Superior temporal gyrus (tissue), 1 donor: ENCODE results near the gene GGT1.
"Not testable (repeated sequence)": the region's sequence is repeated elsewhere in the genome, so short reads cannot be mapped to it uniquely, and the experiment has no call there.

Source experiments
- DNase-seq: peaks from one replicate; pipeline ENCODE4 v3.0.0-alpha.2; 2016; ENCODE audit errors: extremely low spot score

The GGT1 gene

DNA sequence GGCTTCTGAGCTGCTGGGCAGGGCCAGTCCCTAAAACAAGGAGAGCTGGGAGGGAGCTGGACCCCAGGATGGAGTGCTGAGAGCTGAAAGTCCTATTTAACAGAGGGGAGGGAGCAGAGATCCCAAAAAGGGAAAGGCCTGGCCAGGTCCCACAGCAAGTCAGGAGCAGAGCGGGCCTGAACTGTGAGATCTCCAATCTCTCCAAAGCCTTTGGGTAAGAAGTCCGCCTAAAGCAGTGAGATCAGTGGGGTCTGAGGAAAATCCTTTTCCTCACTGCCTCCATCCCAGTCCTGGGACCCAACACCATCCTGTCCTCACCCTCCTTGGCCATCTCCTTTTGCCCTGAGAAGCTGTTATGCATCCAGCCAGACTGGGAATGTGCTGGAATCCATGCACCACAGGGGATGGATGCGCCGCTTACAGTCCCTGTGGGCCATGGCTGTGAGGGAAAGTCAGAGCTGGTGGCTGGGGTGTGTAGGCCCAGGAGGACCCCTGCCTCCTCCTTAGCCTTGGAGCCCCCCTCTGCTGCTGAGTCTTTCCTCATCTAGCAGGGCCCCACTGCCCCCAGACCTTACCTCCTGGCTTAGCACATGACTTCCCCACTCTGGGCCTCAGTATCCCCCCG lies 18.7 kb upstream of the GGT1 start:
- DNase-seq: no peak

DNA sequence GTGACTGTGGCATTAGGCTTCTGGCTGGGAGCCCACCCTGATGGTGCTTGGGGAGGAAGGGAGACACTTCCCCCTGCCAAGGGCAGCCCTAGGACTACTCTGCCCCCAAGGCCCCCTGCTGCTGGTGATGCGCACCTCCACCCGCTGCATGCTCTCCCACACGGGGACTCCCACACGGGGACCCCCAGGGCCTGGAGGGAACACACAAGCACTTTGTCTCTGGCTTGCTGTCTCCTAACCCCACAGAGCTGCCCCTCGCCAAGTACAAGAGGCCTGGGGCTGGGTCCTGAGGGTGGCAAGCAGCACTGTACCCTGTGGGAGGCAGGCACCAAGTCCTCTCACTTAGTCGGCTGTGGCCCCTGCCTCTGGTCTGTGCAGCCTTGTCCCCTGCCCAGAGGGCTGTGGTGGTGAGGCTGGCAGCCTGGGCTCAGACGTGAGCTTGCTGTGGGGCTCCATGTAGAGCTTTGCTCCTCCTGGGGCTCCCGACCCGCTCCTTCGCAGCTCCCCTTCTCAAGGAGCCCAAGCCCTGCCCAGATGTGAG lies 18.1 kb upstream of the GGT1 start:
- DNase-seq: no peak

DNA sequence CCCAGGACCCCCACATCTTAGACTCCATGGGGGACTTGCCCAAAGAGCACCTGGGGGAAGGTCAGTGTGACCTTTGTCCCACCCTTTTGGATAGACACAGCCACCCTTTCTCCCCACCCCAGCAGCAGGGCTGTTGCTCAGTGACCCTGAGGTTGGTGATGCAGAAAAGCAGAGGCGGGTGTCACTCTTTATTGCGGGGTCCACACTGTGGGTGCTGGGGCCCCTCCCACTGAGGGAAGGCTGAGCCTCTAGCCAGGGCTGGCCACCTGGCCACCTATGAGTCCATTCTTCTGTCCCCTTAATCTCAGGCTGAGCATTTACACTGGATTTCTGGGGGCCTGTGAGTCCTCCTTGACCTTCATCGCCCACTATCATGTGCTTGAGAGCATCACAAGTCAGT lies 17.5 kb upstream of the GGT1 start:
- no peak for DNase-seq

DNA sequence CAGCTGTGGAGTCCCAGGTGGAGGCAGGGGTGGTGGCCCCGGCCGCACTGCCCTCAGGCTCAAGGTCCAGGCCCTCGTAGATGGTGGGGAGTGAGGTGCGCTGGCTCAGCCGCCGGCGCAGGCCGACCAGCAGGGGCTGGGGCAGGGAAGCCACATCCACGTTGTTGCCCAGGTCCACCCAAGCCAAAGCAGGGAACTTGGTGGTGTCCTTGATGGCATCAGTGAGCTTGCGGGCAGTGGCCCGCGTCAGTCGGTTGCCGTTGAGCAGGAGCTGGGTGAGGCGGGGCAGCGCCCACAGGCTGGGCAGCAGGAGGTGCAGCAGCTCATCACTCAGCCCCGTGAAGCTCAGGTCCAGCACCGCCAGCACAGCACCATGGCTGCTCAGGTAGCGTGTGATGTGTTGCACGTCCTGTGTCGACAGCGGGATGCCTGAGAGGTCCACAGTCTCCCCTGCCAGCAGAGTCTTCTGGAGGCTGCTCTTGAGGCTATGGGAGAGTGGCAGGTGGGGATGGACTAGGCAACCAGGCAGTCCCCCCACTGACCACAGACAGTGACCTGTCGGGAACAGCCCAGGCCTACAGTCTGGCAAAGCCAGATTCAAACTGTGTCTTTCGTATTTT lies 17.0 kb upstream of the GGT1 start:
- DNase-seq: no peak

DNA sequence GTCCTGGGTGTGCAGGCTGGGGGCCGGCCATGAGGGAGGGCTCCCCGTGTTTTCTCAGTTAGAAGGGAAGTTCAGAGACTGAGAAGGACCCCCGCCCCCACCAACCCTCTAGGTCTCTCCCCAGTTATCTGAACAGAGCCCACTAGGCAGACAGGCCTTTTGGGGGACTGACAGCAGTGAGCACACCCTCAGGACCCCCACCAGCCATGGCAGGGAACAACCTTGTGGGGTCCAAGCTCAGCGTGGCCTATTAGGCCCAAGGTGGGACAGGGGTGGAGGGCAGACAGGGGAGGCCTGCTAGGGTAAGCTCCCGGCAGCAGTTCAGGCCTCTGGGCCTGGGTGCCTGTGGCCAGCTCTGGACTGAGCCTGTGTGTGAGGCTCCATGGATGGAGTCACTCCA lies 15.7 kb upstream of the GGT1 start:
- no peak for DNase-seq

DNA sequence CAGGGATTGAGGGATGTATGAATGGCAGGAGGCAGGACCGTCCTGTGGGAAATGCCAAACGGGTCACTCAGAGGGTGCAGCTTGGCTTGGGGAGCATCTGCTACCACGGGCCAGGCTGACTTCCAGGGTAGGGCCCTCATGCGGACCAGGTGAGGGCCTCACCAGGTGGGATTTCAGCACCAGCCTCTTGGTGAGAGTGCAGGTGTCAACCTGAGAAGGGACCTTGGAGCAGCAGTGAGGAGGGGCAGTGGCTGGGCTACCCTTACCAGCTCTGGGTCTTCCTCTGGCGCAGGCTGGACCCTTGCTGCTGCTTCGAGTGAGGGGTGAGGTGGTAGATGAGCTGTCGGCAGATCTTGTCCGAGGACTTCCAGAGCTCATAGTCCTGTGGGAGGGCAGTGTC lies 15.0 kb upstream of the GGT1 start:
- no peak for DNase-seq

DNA sequence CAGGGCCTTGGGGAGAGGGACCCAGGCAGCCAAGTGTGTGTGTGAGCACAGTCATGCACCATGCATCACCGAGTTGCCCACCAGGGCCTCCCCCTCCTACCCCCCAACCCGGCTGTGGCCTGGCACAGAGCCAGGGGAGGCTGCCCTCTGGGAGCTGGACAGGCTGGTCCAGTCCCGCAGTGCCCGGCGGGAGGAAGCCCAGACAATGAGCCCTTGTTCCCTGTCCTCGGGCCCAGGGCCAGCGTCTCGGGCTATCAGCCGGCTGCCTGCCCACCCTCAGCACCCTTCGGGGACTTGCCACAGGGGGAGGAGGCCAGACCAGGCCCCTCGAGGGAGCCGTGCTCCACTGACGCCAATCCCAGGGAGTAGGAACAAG lies 14.6 kb upstream of the GGT1 start:
- peak; percentile 92 for DNase-seq

DNA sequence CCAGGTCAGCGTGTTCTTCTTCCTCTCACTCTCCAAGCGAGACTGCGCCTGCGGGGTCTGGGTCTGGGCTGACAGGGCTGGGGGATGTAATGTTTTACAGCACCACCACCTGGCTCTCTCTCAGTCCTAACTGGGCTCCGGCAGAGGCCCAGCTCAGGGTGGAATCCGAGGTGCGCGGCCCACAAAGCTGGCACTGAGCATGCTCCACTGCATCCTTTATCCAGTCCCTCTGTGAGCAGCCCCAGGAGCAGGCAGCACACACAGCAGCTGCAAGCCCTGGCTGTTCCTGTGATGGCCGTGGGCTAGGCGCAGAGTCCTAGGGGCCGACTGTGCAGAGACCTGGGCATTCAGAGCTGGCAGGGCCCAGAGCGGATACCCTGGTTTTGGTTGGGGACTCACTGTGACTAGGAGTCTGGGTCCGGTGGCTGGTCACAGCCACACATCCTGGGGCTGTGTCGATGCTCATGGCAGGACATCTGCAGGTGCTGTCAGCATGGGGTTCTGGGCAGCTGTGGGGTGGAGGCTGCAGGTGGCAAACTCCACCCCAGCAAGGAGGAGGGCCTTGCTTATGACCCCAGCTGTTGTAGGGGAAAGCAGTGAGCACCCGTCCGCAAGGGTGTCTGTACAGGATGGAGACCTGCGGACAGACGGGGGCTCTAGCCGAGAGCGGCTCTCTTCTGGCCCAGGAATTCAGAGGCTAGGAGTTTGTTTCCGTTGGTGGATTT lies 14.1 kb upstream of the GGT1 start:
- DNase-seq: no peak

DNA sequence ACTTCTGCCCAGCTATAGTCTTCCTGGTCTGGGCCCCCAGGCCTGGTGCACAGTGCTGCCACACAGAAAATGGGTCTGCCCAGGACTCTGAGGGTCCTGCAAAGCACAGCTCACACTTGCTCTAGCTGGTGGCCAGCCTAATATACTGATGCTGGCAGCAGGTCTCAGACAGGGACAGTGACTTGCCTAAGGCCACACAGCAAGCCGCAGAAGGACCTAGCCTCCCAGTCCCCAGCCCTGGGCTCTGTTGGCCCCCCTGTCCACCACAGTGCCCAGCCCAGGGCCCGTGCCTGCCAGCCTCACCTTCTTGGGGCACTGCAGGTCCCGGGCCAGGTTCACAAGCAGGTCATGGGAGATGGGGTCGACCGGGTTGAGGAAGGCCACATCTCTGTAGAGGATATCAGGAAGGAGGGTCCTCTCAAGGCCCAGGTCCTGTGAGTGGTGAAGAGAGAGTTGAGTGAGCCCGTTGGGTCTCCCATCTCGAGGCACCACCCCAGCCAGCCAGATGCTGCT lies 13.4 kb upstream of the GGT1 start:
- no peak for DNase-seq

DNA sequence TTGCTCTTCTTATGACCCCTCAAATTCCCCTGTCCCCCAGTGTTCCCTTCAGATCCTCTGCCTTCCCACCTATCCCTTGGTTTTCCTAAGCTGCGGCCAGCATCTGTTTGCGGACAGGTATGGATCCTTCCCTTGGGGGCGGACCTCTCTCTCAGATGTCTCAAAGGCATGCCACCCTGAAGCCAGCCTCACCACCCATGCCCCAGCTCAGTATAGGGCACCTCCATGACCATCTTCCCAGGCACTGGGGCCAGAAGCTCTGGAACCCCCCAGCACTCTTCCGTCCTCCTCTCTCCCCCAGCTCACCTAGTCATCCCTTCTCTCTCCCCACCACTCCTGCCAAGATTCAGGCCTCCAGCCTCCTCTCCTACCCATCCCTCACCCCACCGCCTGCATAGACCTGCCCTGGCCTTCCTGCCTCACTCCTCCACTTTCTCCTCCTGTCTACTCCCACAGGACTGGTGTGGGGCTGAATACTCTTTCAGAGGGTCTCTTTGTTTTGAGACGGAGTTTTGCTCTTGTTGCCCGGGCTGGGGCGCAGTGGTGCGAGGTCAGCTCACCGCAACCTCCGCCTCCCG lies 12.3 kb upstream of the GGT1 start:
- DNase-seq: no peak

DNA sequence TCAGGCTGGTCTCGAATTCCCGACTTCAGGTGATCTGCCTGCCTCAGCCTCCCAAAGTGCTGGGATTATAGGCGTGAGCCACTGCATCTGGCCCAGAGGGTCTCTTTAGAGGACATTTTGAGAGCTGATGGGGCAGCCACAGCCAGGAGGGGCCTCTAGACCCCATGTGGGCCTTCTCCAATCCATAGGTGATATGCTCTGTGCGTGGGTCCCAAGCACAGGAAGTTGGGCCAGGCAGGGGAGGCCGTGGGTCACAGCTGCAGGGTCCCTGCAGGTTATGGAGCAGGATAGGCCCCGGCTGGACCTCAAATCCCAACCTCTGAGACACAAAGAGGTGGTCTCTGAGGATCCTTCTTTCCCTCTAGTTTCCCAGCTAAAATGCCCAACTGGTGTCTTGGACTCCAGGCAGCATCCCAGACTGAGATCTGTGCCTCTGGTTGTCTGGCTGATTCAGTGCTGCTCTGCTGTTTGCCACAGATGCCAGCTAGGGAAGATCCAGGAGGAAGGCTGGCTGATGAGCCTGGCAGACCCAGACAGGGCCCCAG lies 11.6 kb upstream of the GGT1 start:
- no peak for DNase-seq

DNA sequence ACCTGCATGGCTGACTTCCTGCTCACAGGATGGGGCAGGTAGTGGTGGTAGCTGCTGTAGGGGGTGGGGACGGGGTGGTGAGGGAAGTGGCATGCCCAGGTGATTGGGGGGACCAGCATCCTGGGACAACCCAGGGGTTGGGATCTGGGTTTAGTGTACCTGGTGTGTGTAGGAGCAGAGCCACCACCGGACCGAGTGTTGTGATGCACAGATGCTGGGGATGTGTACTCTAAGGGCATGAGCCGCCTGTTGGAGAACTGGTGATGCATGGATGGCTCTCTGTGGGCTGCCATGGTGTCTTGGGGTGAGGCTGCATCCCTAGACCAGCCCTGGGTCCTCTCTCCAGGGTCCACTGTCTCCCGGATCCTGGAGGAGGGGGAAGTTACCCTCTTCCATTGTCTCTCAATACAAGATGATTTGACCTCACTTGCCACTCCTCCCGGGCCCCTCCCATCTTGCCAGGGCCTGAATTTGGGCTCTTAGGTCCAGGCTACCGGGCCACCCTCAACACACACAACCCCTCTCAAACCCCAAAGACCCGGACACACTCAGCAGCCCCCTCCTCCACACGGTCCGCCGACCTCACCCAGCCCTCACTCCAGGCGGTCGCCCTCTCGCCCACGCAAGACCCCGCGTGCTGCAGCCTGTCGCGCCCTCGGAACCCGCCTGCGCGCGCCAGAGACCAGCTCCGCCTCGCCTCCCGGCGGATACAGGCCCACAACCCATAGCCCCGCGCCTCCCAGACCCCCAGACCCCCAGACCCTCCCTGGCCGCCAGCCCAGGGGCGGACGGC lies 10.7 kb upstream of the GGT1 start:
- no peak for DNase-seq

DNA sequence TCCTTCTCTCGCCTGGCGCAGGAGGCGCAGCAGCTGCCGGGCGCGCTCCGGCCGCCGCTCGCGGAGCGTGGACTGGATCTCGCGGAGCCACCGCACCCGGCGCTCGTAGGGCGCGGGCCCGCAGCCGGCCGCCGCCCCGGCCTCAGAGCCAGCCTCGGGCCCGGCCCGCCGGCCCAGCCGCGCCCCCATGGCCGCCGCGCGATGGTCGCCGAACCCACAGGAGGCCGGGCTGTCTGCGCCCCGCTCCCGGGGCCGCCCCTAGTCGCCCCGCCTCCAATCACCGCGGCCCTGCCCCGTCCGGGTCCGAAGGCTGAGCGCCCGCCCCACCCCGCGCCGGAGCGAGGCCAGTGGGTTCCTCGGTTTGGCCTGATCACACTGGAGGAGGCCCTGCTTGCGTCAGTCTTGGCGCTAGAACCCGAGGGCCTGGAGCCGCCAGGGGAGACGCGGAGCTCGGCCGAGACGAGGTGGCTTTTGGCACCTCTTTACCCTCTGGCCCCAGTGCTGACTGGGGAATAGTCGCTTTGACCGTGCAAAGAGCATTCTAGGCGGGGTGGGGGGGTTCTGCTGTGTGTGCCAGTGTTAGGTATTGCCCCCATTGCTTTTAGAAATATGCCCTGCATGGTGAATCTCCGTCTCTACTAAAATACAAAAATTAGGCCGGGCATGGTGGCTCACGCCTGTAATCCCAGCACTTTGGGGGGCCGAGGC lies 10.0 kb upstream of the GGT1 start, which contains the start of gene LRRC75B:
TSS of gene LRRC75B (minus strand) at position 223 of the 708 bp plus-strand sequence. CDS start at position 189, 34 bp downstream.
- peak; percentile 40 for DNase-seq

DNA sequence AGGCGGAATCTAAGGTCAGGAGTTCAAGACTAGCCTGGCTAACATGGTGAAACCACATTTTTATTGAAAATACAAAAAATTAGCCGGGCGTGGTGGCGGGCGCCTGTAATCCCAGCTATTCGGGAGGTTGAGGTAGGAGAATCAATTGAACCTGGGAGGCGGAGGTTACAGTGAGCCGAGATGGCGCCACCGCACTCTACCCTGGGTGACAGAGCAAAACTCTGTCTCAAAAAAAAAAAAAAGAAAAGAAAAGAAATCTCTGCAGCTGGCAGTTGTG lies 9.5 kb upstream of the GGT1 start:
- DNase-seq: not testable (repeated sequence)

DNA sequence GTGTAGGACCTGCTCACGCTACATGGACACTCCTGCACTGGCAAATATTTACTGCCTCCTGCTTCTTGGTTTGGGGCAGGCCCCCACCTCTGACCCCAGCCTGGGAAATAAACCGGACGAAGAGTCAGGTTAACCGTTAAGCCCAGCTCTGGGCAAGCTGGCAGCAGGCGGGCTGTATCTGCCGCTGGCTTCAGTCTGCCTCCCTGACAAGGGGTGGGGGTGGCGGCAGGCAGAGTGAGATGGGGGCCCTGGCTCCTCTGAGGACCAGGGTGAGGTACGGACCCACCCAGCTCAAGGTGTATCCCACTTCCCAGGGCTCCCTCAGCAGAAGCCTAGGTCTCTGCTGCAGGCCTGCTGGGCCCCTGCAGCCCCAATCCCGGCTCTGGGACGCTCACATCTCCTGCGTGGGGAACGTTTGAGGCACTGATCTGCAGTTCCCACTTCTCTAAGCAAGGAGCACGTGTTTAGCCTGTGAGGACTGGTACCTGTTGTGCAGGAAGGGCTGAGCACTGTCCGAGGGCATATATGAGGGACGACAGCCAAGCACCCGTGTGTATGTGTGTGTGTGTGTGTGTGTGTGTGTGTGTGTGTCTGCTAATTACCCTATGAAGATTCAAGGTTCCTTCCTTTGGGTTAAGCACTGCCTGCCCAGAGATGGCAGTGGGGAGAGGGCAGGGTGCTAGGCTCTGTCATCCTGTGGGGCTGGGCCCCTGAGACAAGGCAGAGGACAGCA lies 9.0 kb upstream of the GGT1 start:
- DNase-seq: no peak

DNA sequence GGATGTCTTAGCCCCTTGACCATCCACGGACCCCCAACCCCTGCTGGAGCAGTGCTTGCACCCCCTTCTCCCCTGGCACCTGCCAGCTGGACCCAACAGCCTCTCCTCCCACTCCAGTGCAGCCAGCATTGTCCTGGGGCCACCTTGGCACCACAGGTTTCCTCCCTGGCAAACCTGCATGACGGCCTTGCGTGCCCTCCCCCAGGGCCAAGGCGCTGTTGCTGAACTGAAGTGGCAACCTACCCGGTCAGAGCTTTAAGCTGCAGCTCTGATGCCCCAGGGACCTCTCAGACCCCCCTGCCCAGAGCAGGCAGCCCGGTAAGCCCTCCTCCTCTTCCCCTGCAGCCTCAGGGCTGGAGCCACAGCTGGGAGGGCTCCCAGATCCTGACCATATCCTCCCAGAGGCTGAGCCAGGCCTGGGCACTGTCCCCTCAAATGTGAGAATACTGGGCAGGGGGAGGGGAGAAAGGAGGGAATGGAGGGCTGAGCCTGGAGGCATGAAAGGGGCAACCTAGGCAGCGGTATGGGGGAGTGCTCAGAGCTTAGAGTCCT lies 8.3 kb upstream of the GGT1 start:
- no peak for DNase-seq

DNA sequence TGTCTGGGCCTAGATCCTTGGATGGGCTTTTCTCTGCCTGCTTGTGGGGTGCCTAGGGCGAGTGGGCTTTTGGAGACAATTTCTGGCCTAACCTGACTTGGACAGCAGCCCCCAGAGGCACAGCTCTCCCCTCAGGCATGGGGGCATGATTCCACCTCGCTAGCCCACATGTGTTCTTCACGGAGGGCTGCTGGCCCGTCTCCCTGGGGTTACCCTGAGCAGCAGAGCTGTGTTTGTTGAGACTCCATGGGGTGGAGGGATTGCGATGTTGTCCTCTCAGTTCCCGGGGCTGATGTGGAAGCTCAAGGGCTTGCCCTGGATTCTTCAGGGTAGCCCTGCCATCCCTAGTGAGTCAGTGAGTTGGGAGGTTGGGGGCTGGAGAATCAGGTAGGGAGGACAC lies 7.8 kb upstream of the GGT1 start:
- no peak for DNase-seq

DNA sequence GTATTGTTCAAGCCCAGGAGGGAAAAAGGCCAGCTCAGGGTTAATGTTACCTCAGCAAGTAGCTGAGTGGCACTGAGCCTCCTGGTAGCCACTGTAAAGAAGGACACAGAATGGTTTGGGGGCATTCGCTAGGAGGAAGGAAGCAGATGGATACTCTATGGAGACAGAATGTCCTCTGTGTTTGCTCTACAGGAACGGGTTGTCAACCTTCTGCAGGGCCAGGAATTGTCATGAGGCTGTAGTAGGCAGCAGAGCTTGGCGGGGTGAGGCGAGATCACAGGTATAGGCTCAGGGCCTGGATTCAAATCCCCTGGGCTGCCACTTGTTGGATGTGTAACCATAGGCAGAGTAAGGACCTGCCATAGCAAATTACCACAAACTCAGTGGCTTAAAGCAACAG lies 7.1 kb upstream of the GGT1 start:
- no peak for DNase-seq

DNA sequence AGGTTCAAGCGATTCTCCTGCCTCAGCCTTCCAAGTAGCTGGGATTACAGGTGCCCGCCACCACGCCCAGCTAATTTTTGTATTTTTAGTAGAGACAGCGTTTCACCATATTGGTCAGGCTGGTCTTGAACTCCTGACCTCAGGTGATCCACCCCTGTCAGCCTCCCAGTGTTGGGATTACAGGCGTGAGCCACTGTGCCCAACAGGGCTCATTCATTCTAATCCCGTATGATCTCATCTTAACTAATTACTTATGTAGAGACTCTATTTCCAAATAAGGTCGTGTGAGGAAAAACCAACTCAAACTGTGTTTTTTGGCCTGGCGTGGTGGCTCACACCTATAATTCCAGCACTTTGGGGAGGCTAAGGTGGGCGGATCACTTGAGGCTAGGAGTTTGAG lies 5.9 kb upstream of the GGT1 start:
- not testable (repeated sequence) for DNase-seq

DNA sequence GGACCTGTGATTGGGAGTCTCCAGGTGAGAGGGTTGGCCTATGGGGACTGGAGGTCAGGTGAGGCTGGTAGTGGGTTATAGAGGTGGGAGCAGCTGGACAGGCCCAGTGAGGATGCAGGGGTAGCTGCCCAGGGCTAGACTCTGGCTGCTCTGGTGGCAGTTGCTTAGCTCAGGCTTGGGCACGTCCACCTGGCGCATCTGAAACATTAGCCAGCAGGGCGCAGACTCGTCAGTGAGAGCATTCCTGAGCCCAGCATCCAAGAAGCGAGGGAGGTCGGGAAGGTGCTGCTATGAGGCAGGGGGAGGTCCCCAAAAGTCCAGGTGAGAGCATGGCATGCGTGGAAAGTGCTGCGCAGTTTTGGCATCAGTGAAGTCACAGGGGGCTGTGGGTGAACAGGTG lies 3.5 kb upstream of the GGT1 start:
- no peak for DNase-seq
